HG03066 (cell line): ENCODE data around the gene SARS1.
"Not testable (repeated sequence)": the region's sequence is repeated elsewhere in the genome, so short reads cannot be mapped to it uniquely, and the experiment has no call there.

Source experiments
- ATAC-seq: cut with Tn5 transposase; IDR thresholded peaks from one replicate; pipeline ENCODE4 v1.9.1; 2021; ENCODE audit warnings: low read depth; ENCODE audit not compliant: unreplicated experiment

The SARS1 gene

GRCh38 chr1:109272831-109273547, 59.3 kb downstream of the SARS1 start:
- no peak for ATAC-seq

GRCh38 chr1:109273570-109274288, 60.0 kb downstream of the SARS1 start:
- no peak for ATAC-seq

- no peak for ATAC-seq
Measured at GRCh38 chr1:109274533-109275476, 61.1 kb downstream of the SARS1 start.

DNA sequence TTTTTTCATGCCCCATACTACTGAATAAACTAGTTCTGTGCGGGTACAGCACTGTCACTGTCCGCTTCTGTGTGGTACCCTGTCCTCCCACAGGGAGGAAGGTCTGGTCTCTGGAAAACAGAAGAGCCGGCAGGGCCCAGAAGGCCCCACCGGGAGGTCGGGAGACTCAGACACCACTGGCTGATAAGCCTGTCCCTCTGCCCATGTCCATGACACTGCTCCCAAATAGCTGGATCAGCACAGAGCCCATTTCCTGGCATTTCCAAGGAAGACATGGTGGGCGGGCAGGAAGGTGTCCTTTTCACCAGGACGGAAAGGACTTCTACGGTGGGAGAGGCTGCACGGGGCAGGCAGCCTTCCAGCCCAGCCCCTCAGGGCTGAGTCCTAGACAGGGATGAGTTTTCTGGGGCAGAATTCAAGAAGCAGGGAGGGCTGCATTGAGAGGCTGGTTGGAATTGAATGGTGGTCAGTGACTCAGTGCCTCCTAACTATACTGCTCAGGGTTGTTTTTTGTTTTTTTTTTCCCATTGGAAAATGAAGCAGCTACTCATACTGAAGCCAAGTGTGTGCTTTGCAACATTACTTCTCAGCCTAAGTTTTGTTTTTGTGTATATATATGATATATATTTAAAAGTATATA, 62.1 kb downstream of the SARS1 start:
- no peak for ATAC-seq

GRCh38 chr1:109277434-109278204, 63.9 kb downstream of the SARS1 start:
- ATAC-seq: peak; percentile 65

- ATAC-seq: no peak
Measured at GRCh38 chr1:109279615-109280278, 66.0 kb downstream of the SARS1 start.

DNA sequence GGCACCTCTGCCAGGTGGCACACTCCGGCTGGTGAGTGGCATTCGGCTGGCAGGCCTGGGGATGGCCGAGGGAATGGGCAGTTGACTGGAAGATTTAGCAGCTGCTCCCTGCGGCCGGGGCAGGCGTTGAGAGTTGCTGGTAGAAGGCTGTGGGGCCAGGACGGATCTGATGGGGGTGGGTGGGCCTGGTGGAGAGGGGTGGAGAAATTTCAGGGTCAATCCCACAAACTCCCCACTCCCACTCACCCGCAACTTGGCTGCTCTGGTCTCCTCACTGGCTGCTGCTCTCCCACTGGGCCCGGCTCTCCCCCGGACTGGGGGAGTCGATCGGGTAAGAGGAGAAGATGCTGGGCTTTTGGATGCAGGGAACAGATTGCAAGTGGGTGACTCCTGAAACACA, 67.1 kb downstream of the SARS1 start:
- ATAC-seq: no peak

GRCh38 chr1:109281680-109282496, 68.2 kb downstream of the SARS1 start:
- no peak for ATAC-seq

GRCh38 chr1:109282497-109282951, 68.8 kb downstream of the SARS1 start:
- ATAC-seq: no peak

- peak; percentile 97 for ATAC-seq
Measured at GRCh38 chr1:109282952-109283747, 69.4 kb downstream of the SARS1 start, which contains the start of gene PSRC1. Gene PSRC1, minus strand, starts transcription at chr1:109283145.

DNA sequence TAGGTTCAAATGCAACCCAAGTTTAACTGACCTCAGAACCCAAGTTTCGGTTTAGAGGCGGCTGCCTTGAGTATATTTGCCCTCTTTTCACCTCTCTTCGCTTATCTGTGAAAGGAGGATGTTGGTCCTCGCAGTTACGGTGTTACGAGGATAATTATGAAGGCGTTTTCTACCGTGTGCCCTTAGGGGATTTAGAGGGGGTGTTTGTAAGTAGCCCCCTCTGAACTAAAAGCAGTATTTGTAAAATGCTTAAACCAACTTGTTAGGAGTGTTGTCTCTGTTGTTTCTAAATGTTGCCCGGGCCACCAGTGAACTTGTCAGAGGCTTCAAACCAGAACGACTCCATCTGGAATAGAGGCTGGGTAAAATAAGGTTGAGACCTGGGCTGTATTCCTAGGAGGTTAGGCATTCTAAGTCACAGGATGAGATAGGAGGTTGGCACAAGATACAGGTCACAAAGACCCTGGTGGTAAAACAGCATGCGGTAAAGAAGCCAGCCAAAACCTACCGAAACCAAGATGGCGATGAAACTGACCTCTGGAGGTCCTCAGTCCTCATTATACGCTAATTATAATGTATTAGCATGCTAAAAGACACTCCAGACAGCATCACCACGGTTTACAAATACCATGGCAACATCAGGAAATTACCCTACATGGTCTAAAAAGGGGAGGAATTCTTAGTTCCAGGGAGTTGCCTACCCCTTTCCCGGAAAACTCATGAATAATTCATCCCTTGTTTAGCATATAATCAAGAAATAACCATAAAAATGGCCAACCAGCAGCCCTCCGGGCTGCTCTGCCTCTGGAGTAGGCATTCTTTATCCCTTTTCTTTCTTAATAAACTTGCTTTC, 70.3 kb downstream of the SARS1 start:
- no peak for ATAC-seq

GRCh38 chr1:109286762-109287161, 73.0 kb downstream of the SARS1 start:
- not testable (repeated sequence) for ATAC-seq
